Keratinocyte (primary cell): ENCODE measurements around the gene ACSF3. TPM values are rescaled to one million over a fixed set of nuclear protein-coding genes. Genes with fewer than 3 reads are reported as not detected.
A peak's percentile ranks its signal among the peaks of the same experiment; 100 is the strongest.

Experiments used
- DNase-seq: peaks from one replicate; pipeline ENCODE4 v3.0.0-alpha.2; 2011; ENCODE audit warnings: low read depth, missing footprints, low spot score
- FAIRE-seq: peaks from 2 replicates; lab custom pipeline; 2011; peaks lifted over from hg19 to GRCh38; lab: Jason Lieb, UNC
- H2AFZ ChIP-seq: 2 replicates; pipeline ENCODE4 v1.6.0; 2012; ENCODE audit warnings: low read length, control low read depth, inconsistent platforms; ENCODE audit not compliant: control insufficient read depth
- H3K27ac ChIP-seq: 2 replicates; pipeline ENCODE4 v1.5.1; 2011; ENCODE audit warnings: low read length; ENCODE audit not compliant: control insufficient read depth, insufficient read depth
- H3K27me3 ChIP-seq: 3 replicates; pipeline ENCODE4 v1.6.0; 2011; ENCODE audit warnings: low read length; ENCODE audit not compliant: control insufficient read depth, insufficient read depth; ENCODE audit errors: extremely low read depth
- H3K36me3 ChIP-seq, 2 experiments: 2 replicates in 1 of 2; 3 replicates in 1 of 2; pipeline ENCODE4 v1.5.1; 2011; ENCODE audit warnings: low read length in 2 of 2, mild to moderate bottlenecking in 1 of 2; ENCODE audit not compliant: control insufficient read depth in 2 of 2, insufficient read depth in 2 of 2; ENCODE audit errors: extremely low read depth in 1 of 2
- H3K4me1 ChIP-seq: 3 replicates; pipeline ENCODE4 v1.5.1; 2011; ENCODE audit warnings: low read length; ENCODE audit not compliant: control insufficient read depth, insufficient read depth; ENCODE audit errors: extremely low read depth
- H3K4me2 ChIP-seq: 3 replicates; pipeline ENCODE4 v1.6.0; 2011; ENCODE audit warnings: low read depth, low read length; ENCODE audit not compliant: control insufficient read depth, insufficient read depth; ENCODE audit errors: extremely low read depth
- H3K4me3 ChIP-seq, 3 experiments: fragments of 200-600 bp in 1 of 3; sonication (generic) in 1 of 3; 2 replicates in 2 of 3; 3 replicates in 1 of 3; pipeline ENCODE4 v1.5.1; 2011 to 2016; ENCODE audit warnings: low read length in 3 of 3, mild to moderate bottlenecking in 3 of 3, control low read depth in 2 of 3, inconsistent platforms in 1 of 3, low read depth in 1 of 3, mixed read lengths in 1 of 3, mixed run types in 1 of 3, moderate library complexity in 1 of 3; ENCODE audit not compliant: control insufficient read depth in 2 of 3, insufficient read depth in 2 of 3; ENCODE audit errors: extremely low read depth in 1 of 3
- H3K79me2 ChIP-seq: 2 replicates; pipeline ENCODE4 v1.6.0; 2012; ENCODE audit warnings: low read length; ENCODE audit not compliant: control insufficient read depth, insufficient read depth
- H3K9ac ChIP-seq: 3 replicates; pipeline ENCODE4 v1.6.0; 2011; ENCODE audit warnings: low read length; ENCODE audit not compliant: control insufficient read depth, insufficient read depth; ENCODE audit errors: extremely low read depth
- H3K9me1 ChIP-seq: 3 replicates; pipeline ENCODE4 v1.6.0; 2011; ENCODE audit warnings: low read length; ENCODE audit not compliant: control insufficient read depth, insufficient read depth; ENCODE audit errors: extremely low read depth
- H3K9me3 ChIP-seq: 2 replicates; pipeline ENCODE4 v1.5.1; 2012; ENCODE audit warnings: low read depth, low read length; ENCODE audit not compliant: control insufficient read depth
- H4K20me1 ChIP-seq: 3 replicates; pipeline ENCODE4 v1.6.0; 2011; ENCODE audit warnings: low read length; ENCODE audit not compliant: control insufficient read depth, insufficient read depth; ENCODE audit errors: extremely low read depth
- CTCF ChIP-seq, 3 experiments: IDR thresholded peaks in 1 of 3; conservative IDR thresholded peaks in 1 of 3; optimal IDR thresholded peaks in 1 of 3; 2 replicates in 2 of 3; 3 replicates in 1 of 3; pipeline versions ENCODE3 to v1.5.1; 2011; ENCODE audit warnings: low read length in 3 of 3, mild to moderate bottlenecking in 3 of 3, moderate library complexity in 2 of 3, control low read depth in 1 of 3, inconsistent platforms in 1 of 3; ENCODE audit not compliant: insufficient read depth in 2 of 3; ENCODE audit errors: extremely low read depth in 1 of 3
- EZH2 ChIP-seq: IDR thresholded peaks from one replicate; pipeline ENCODE4 v1.6.1; 2012; ENCODE audit warnings: inconsistent platforms, mild to moderate bottlenecking, low read length, moderate library complexity
- dilution Hi-C: fragments of 300-500 bp; cut with MboI; formaldehyde crosslinking; loops from one replicate; pipeline ENCODE4 v1.7.0; 2020; ENCODE audit warnings: low sequenced_read_pairs; ENCODE audit not compliant: extremely low pct_ligation_motif_present
- polyA plus RNA-seq, 5 experiments: library from polyadenylated mRNA; depleted of rRNA in 3 of 5; stranded (reverse) in 3 of 5; stranded (forward) in 1 of 5; unstranded in 1 of 5; fragments of >200 nt; gene quantifications; 1 replicate in 1 of 5; 2 replicates in 3 of 5; 3 replicates in 1 of 5; pipeline versions ENCODE4 v1.2.1 to v1.2.3, GENCODE V29; 2011 to 2012; ENCODE audit warnings: missing spikeins in 2 of 5, low read depth in 1 of 5, low replicate concordance in 1 of 5

Gene ACSF3
- polyA plus RNA-seq, 1 donor (not counting 4 experiments of a cell fraction or from before 2014, with no cell fraction given), result 13.4 TPM

- DNase-seq (no peak), FAIRE-seq (no peak)
- no peaks in the 10 kb centered on the region for H3K9me3 ChIP-seq
- peaks cover 35% of the 10 kb centered on the region for H3K27me3 ChIP-seq
- H3K79me2 ChIP-seq, result no peaks in the 10 kb centered on the region
- H3K9ac ChIP-seq, result no peak within 1 kb of the TSS
- H3K4me1 ChIP-seq, result no peaks in the 10 kb centered on the region
- H2AFZ ChIP-seq, result peak within 1 kb of the TSS; percentile 53
- no peak within 1 kb of the TSS for H3K27ac ChIP-seq
- TF ChIP-seq CTCF (optimal IDR thresholded peaks at IDR 0.05 in 1 of 3, IDR thresholded peaks at IDR 0.05 in 1 of 3, conservative IDR thresholded peaks at IDR 0.05 in 1 of 3; ENCODE audit: extremely low read depth in 1 of 3, insufficient read depth in 2 of 3, low read length in 3 of 3), result no peak
- TF ChIP-seq EZH2, result peak; percentile 99
- H3K9me1 ChIP-seq, result no peaks in the 10 kb centered on the region
- no peaks in the 10 kb centered on the region for H3K36me3 ChIP-seq
- H3K4me3 ChIP-seq, result peak within 1 kb of the TSS in 1 of 3 experiments; percentile 8
- dilution Hi-C loops, result no loop called here
- H4K20me1 ChIP-seq, result no peaks in the 10 kb centered on the region
- H3K4me2 ChIP-seq, result peak within 1 kb of the TSS; percentile 54
These were observed 106.6 kb downstream of the ACSF3 start, which contains the start of gene SLC22A31 for GRCh38 chr16:89200124-89200849. Gene SLC22A31 (minus strand): TSS chr16:89200537. CDS start chr16:89200501, 36 bp downstream.

GRCh38 chr16:89200850-89201411 lies 107.3 kb downstream of the ACSF3 start:
- Histone ChIP-seq H3K4me3 (no peak overlapping the region), H3K27me3 (peaks cover 35% of the 10 kb centered on the region), H3K27ac (no peak overlapping the region), H3K4me2 (peak overlapping the region; percentile 54), H4K20me1 (no peaks in the 10 kb centered on the region), H3K9ac (no peak overlapping the region), H3K79me2 (no peaks in the 10 kb centered on the region), H2AFZ (no peak overlapping the region), H3K9me3 (no peaks in the 10 kb centered on the region), H3K36me3 (no peaks in the 10 kb centered on the region), H3K9me1 (no peaks in the 10 kb centered on the region), H3K4me1 (no peaks in the 10 kb centered on the region)
- DNase-seq (no peak), FAIRE-seq (no peak)
- dilution Hi-C loops, result no loop called here
- no peak for TF ChIP-seq CTCF (optimal IDR thresholded peaks at IDR 0.05 in 1 of 3, IDR thresholded peaks at IDR 0.05 in 1 of 3, conservative IDR thresholded peaks at IDR 0.05 in 1 of 3; ENCODE audit: extremely low read depth in 1 of 3, insufficient read depth in 2 of 3, low read length in 3 of 3)
- peak; percentile 7 for TF ChIP-seq EZH2
